LNCAP (cell line): ENCODE measurements around the gene ITIH2.

ENCODE experiments used
- TF ChIP-seq, protein P1 (sequence below): fragments of 450-650 bp; IDR thresholded peaks from 2 replicates; pipeline ENCODE4 v1.5.1; 2017; ENCODE audit warnings: mild to moderate bottlenecking

ITIH2 gene

DNA sequence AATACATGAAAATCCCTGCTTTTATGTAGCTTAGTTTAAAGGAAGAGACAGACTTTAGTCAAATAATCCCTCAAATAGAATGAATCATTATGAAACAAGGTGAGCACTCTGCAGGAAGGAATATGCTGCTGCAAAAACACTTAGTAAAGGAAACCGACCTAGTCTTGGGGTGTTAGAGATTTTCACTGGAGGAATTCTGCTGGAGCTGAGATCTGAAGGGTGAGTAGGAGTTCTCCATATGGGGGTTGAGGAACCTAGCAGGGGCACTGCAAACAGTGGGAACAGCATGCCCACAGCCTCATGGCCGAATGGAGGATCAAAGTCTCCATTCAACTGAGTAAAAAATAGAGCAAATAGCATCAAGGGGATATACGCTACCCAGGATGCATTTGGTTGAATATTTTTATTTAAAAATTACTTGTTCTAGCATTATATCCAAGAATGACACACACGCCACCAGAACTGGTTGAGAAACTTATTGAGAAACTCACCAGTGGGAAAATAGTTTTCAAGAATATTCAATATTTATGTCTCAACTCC, 3.5 kb downstream of the ITIH2 start:
- TF ChIP-seq, protein P1, sequence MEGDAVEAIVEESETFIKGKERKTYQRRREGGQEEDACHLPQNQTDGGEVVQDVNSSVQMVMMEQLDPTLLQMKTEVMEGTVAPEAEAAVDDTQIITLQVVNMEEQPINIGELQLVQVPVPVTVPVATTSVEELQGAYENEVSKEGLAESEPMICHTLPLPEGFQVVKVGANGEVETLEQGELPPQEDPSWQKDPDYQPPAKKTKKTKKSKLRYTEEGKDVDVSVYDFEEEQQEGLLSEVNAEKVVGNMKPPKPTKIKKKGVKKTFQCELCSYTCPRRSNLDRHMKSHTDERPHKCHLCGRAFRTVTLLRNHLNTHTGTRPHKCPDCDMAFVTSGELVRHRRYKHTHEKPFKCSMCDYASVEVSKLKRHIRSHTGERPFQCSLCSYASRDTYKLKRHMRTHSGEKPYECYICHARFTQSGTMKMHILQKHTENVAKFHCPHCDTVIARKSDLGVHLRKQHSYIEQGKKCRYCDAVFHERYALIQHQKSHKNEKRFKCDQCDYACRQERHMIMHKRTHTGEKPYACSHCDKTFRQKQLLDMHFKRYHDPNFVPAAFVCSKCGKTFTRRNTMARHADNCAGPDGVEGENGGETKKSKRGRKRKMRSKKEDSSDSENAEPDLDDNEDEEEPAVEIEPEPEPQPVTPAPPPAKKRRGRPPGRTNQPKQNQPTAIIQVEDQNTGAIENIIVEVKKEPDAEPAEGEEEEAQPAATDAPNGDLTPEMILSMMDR, result no peak

DNA sequence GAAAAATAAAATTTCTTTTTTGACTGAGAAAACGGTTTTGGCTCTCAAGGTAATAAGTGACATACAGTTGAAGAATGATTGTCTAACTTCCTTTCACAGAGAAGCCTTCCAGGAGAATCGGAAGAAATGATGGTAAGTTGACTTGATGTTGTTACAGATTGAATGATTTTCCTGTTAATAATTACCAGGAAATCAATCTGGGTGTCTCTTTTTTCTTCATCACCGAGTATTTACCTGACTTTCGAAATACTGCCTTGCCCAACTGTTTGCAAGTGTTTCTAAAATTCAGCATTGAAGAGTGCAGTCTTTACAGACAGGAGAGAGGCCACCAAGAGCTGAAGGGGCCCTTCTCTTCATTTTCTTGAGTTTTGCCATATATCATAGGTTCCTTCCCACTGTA, 4.0 kb downstream of the ITIH2 start:
- TF ChIP-seq, protein P1, result no peak

DNA sequence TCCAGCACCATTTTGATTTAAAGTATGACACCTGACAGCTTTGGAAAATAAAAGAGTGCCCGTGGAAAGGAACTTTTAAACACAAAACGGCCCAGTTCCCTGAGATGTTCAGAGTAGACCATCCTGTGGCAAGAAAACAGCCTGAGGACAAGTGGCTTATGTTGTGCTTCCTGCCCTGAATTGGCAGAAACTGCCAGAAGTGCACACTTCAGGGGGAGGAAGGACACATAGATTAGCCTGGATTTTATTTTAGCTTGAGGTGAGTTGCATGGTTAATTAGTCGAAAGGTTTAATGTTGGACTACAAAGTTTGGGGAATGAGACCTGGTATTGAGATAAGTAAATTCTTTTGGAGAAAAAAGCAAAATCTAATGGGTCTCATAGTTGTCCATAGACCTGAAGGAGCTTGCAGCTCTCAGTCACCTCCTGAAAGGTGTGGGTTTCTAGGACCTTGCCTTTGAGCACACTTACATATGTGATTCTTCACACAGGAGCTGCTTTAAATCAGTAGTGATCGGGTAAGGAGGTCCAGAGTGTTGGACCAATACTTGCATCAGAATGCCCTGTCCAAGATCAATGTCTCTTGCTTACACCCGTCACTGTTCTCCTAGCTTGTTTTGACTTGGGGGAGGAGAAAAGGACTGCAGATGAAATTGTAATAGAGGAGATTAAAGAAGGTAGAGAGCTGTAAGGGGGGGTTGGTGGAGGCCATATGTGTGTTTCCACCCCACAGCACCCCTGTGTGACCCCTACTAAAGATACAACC, 4.9 kb downstream of the ITIH2 start:
- TF ChIP-seq, protein P1, result no peak

DNA sequence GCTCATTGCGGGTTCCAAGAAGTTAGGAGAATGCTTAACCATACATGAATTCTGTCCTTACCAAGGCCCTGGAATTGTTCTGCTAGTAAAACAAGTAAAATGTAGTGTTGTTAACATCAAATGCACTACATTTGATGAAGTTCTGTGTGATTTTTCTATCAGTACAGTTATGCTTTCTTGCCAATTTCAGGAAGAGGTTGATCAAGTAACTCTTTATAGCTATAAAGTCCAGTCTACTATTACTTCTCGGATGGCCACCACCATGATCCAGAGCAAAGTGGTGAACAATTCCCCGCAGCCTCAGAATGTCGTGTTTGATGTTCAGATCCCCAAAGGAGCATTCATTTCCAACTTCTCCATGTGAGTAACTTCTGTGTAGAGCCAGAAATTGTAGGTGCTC, 5.7 kb downstream of the ITIH2 start:
- TF ChIP-seq, protein P1, result no peak

DNA sequence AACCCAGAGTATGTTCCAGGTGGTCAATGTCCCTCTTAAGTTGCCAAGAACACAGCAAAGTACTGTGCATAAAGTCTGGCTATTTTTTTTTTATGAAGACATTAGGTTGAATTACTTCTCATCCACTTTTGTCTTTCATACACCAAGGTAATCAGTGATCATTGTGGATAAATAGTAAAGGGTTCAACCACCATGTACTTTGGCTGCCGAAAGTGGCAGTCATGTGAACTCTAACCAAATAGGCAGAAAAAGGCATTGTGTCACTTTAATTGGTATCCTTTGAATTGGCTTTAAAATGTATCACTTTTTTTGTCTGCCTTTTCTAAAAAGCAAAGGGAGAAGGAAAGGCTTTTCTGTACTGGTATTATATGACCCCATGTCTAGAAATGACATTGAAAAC, 7.3 kb downstream of the ITIH2 start:
- TF ChIP-seq, protein P1, result no peak

DNA sequence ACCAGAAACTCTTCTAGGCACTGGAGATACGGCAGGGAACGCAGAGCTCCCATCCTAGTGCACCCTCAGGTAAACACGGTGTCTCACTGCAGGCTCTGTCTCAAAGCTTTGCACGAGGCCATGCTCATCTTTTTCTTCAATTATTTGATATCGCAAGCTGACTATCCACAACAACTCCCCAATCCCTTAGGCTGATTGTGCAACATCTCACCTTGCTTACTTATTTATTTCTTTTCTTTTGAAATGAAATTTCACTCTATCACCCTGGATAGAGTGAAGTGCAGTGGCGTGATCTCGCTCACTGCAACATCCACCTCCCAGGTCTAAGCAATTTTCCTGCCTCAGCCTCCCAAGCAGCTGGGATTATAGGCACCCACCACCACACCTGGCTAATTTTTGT, 12.4 kb downstream of the ITIH2 start:
- TF ChIP-seq, protein P1, result no peak

DNA sequence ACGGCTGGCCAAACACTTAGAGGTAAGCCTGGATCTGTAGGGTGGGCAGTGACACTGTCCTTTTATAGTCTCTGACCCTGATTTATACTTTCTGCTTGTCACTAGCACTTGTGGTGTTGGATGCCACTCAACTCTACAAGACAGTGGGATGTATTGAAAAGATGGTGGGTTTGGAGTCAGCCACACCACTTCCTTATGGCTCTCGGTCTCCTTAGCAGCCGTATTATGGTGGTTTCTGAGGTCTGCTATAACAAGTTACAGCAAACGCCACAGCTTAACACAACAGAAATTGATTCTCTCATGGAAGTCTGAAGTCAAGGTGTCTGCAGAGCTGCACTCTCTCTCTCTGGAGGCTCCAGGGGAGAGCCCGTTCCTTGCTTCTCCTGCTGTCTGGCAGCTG, 14.7 kb downstream of the ITIH2 start:
- TF ChIP-seq, protein P1, result no peak
